Measurements from ENCODE around the gene NHP2. TPM values are rescaled to one million over a fixed set of nuclear protein-coding genes. Genes with fewer than 3 reads are reported as not detected.

The NHP2 gene
- total and polyA plus RNA-seq, 9 of the 15 experiments (the other 6 are each of a cell fraction or from before 2014, with no cell fraction given), result 52.8 to 622 (median 144) TPM

DNA sequence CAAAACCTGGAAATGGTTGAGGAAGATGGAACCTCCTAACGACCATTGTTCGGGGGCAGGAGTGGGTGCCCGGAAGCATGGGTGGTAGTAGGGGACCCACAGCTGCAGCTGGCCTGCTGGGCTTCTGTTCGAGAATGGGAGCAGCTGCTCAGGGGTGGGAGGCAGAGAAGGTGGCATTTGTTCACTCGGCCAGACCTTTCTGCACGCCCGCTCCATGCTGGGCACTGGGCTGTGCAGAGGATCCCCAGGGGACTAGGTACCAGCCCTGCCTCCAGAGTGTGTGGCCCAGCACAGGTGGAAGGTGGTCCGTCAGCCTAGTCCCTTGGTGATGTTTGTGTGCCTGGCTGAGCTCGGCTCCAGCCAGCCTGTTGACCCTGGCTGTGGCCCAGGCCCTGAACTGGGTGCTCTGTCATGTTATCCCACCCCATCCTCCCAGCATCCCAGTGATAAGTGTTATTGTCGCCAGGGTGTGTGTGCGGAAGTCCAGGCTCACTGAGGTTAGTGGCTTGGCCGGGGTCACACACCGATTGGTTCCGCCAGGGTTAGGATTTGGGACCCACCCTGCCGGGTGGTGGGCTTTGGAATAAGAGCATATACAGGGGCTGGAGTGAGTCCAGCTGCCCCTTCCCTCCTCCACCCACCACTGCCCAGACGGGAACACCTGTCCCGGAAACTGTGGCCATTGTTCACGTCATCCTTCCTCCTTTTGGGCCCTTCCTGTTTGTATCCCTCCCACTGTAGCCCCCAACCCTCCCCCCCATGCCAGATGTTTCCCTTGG lies 35.6 kb downstream of the NHP2 start:
- no peak for FAIRE-seq
- ChIA-PET POLR2A (interaction anchor here (0.6 to 1.2 kb wide), 3 partner anchors 13 to 32 kb away, joined by 3 to 4 read pairs (median 3); no protein-coding TSS in a partner anchor), CTCF (ENCODE audit: low intra/inter-chr PET ratio) (no interaction called here)
- Histone ChIP-seq H3K36me3 (ENCODE audit: control insufficient read depth, insufficient read depth, low read length) (peaks cover 29% of the 10 kb centered on the region; the same call in 1 of the 3 replicates), H3K4me2 (ENCODE audit: insufficient read depth, low read length) (no peak overlapping the region), H3K27me3 (ENCODE audit: control insufficient read depth in 2 of 2, insufficient read depth in 2 of 2, low read length in 2 of 2) (no peaks in the 10 kb centered on the region), H3K4me3 (no peak overlapping the region), H3K4me1 (replicated peaks in 1 of 2; ENCODE audit: control insufficient read depth in 2 of 2, insufficient read depth in 2 of 2, low read length in 2 of 2) (peaks cover 34 to 81% of the 10 kb centered on the region in 2 experiments; a peak in 4 of 5 replicates), H4K20me1 (replicated peaks; ENCODE audit: control insufficient read depth, insufficient read depth, low read length) (peaks cover 9% of the 10 kb centered on the region; the same call in 1 of the 2 replicates), H3K79me2 (ENCODE audit: control insufficient read depth, insufficient read depth, low read length) (peaks cover 46% of the 10 kb centered on the region), H2AFZ (ENCODE audit: low read depth, low read length) (no peak overlapping the region), H3K27ac (ENCODE audit: extremely low read depth, low read depth, low read length) (no peak overlapping the region), H3K9ac (ENCODE audit: insufficient read depth in 1 of 2, low read depth in 2 of 2, low read length in 2 of 2) (peak overlapping the region in 1 of 2 experiments; percentile 64; a peak in 2 of 4 replicates), H3K9me1 (ENCODE audit: control insufficient read depth, insufficient read depth, low read length) (peaks cover 7% of the 10 kb centered on the region), H3K9me3 (replicated peaks; ENCODE audit: control insufficient read depth, insufficient read depth, low read depth, low read length) (no peaks in the 10 kb centered on the region)
- intact Hi-C loops (cut with micrococcal nuclease) (no loop called here), in situ Hi-C loops (cut with MboI) (no loop called here)
- BruUV-seq (replicated peaks), result no TSS peak
- ATAC-seq, result no peak
- TF ChIP-seq POLR2G (IDR thresholded peaks at IDR 0.05; ENCODE audit: low read depth, low read length) (0 out of 2 replicates have a peak, but pooled peaks have one; percentile 22), RBFOX2 (IDR thresholded peaks at IDR 0.05; ENCODE audit: low read depth, low read length) (peak; percentile 33; the same call in 1 of the 2 replicates), KAT8 (IDR thresholded peaks at IDR 0.05; ENCODE audit: low read depth) (no peak)
- 70% methylated on average over 17 of the region's 18 CpGs for WGBS (ENCODE audit: insufficient coverage, low coverage, missing lambda C conversion rate)
- no peak for DNase-seq (ENCODE audit: extremely low read depth in 1 of 4, low spot score in 3 of 4)

All from K562 (cell line).